A172 (cell line): ENCODE results near the gene ARID2. TPM values are rescaled to one million over a fixed set of nuclear protein-coding genes. Genes with fewer than 3 reads are reported as not detected.

Experiments
- DNase-seq: peaks from one replicate; pipeline ENCODE4 v3.0.0-alpha.2; 2015; ENCODE audit warnings: low spot score
- total RNA-seq: library from RNA; depleted of rRNA; stranded (reverse); fragments of >200 nt; shearing (Covaris generic); gene quantifications from 2 replicates; pipeline ENCODE4 v1.2.3, GENCODE V29; 2014

ARID2 gene
- total RNA-seq, 1 experiment from 2014 or later, result 9.9 TPM

- DNase-seq, result no peak
Observed at GRCh38 chr12:45852508-45852907, 123.0 kb downstream of the ARID2 start.

DNA sequence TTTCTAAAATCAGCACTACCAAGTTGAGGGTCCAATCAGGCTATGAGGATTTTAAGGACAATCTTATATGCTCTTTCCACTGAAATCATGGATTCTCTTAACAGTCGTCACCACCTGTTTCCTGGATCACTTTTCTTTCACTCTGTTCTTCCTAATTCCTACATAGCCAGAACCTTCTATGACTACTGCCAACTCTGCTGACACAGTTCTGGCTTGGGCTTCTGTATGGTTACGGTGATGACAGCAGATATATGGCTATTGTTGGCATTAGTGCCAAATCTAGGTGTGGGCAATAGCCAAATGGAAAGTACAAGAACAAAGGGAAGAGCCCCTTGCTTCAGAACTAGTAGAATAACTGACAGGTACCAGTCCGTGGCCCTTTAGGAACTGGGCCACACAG lies 124.0 kb downstream of the ARID2 start:
- no peak for DNase-seq

DNA sequence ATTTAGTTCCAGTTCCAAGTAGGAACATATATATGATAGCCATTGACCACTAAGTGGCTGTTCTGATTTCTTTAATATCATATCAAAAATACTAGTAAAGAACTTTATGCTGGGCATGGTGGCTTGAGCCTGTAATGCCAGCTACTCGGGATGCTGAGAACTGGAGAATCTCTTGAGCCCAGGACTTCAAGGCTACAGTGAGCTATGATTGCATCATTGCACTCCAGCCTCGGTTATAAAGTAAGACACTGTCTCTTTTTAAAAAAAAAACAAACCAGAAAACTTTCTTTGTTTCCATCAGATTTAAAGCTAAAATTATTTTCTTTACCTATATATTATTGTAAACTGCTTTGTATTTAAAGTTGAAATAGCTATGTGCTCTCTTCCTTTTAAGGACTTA lies 133.8 kb downstream of the ARID2 start:
- no peak for DNase-seq

DNA sequence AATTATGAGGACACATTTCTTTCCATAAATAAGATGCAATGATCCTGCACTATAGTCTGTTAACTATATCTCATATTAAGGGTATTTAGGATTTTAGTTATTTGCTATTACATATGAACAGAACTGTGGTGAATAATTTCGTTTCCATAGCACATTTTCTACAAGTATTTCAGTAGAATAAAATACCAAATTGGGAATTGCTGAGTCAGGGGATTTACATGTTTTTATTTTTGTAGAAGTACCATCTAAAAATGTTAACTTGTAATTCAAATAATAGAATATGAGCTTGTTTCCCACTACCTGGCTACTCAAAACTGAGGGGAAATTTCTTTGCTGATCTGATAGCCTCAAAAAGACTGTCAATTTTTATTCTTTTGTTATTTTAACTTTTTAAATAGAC lies 136.8 kb downstream of the ARID2 start:
- no peak for DNase-seq

DNA sequence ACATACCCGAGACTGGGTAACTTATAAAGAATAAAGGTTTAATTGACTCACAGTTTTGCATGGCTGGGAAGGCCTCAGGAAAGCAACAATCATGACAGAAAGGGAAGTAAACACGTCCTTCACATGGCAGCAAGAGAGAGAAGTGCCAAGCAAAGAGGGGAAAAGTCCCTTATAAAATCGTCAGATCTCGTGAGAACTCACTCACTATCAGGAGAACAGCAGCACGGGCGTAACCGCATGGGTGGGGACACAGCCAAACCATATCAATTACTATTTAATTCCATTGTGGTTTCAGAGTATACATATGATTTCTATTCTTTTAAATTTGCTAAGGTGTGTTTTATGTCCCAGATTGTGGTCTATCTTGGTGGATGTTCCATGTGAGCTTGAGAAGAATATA lies 142.9 kb downstream of the ARID2 start:
- DNase-seq, result no peak

DNA sequence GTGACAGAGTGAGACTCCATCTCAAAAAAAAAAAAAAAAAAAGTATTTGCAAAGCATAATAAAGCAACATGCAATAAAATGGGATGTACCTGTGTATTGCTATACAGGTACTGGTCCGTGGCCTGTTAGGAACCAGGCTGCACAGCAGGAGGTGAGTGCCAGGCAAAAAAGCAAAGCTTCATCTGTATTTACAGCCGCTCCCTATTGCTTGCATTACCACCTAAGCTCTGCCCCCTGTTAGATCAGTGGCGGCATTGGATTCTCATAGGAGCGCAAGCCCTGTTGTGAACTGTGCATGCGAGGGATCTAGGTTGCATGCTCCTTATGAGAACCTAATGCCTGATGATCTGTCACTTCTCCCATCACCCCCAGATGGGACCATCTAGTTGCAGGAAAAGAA lies 147.6 kb downstream of the ARID2 start:
- no peak for DNase-seq

DNA sequence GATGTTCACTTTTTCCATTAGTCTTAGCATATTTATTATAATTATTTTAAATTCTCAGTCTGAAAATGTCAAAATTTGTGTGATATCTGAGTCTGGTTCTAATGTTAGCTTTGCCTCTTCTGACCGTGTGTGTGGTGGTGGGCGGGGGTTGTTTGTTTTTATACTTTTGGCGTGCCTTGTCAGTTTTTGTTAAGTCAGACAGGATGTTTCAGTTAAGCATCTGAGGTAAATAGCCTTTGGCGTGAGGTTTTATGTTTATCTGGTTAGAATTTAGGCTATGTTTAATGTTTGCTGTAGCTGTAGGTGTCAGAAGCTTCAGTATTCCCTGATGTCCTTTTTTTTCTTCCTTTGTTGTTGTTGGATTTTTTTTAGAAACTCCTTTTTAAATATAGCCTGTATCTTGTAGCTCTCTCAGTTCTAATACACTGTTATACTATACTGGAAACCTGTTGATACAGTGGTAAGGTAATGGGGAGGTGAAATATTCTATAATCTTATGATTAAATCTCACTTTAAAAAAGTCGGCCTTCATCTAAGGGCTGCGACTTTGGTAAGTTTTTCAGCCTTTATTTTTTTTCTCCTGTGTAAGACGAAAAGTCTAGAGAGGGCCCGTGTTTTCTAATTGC lies 149.2 kb downstream of the ARID2 start:
- no peak for DNase-seq

GRCh38 chr12:45879363-45879895 lies 149.9 kb downstream of the ARID2 start:
- DNase-seq, result no peak

- DNase-seq, result no peak
Observed at GRCh38 chr12:45880533-45880932, 151.0 kb downstream of the ARID2 start.

DNA sequence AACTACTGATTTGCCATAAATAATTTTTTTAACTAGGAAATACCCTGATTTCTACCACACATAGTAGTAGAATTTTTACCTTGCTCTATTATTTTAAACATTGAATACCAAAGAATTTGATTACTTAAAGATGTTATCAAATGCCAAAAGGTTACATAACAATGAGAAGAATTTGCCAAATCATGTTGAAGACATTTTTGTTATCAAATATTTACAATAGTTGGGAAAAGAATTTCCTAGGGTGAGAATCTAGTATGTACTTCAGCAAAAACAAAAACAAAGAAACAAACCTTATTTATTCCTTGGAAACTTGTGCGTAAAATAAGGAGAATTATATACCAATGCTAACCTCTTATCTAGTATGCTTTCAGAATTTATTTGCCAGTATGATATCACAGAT lies 153.7 kb downstream of the ARID2 start:
- DNase-seq, result no peak

DNA sequence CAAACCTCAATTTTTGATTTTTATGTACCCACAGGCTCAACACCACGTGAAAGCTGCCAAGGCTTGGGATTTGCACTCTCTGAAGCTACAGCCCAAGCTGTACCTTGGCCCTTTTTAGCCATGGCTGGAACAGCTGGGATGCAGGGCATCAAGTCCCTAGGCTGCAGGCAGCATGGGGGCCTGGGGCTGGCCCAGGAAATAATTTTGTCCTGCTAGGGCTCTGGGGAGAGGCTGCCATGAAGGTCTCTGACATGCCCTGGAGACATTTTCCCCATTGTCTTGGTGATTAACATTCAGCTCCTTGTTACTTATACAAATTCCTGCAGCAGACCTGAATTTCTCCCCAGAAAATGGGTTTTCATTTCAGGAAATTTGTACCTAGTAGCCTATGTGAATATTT lies 157.2 kb downstream of the ARID2 start:
- DNase-seq, result no peak

DNA sequence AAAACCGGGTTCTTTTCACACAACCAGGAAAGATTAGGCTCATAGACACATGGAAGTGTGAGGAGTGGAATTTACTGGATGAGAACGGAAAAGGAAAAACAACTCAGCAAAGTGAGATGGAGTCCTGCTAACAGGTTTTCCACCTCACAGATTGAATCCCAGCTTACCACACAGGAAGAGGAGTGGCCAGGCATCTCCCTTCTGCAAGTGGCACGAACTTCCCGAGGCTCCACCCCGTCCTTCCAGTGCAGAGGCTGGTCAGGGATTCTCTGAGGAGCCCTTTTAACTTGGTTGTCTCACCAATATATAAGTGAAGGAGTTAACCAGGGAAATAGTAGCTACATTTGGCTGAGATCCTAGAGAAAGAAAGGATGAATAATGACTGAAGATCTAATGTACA lies 158.0 kb downstream of the ARID2 start:
- no peak for DNase-seq

DNA sequence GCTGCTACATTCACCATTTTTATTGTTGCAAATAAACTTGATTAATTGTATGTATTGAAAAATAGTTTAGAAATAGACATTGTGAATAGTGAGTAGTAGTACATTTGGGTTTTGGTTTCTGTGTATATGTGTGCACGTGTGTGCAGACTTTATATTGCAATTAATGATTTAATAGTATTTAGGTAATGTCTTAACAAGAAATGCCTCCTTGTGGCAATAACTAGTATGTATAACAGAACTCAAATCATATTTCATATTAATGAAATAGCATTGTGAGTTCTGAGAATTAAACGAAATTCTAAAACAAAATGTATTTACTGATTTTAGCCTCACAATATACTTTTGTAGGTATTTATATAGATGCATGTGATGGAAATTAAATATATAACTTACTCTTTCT lies 160.8 kb downstream of the ARID2 start:
- DNase-seq, result no peak

DNA sequence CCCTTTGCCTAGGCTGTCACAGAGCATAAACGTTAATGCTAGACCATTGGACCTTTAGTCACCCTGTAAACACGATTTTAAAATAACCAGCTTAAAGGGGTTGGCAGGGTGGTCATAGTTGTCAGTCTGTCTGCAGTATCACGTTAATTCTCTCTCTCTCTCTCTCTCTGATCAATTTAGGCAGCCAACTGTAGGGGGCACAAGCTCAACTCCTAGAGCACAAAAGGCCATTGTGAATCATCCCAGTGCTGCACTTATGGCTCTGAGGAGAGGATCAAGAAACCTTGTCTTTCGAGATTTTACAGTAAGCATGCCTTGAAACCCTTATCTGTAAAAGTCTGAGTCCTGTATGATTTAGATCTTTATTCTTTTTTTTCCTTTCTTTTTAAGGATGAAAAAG lies 163.7 kb downstream of the ARID2 start:
- DNase-seq, result no peak

- DNase-seq, result no peak
Observed at GRCh38 chr12:45895961-45896360, 166.5 kb downstream of the ARID2 start.

GRCh38 chr12:45898094-45898493 lies 168.6 kb downstream of the ARID2 start:
- no peak for DNase-seq

- DNase-seq, result no peak
Observed at GRCh38 chr12:45907955-45908354, 178.4 kb downstream of the ARID2 start.

GRCh38 chr12:45909041-45909713 lies 179.7 kb downstream of the ARID2 start:
- no peak for DNase-seq

- no peak for DNase-seq
Observed at GRCh38 chr12:45912774-45913173, 183.3 kb downstream of the ARID2 start.

DNA sequence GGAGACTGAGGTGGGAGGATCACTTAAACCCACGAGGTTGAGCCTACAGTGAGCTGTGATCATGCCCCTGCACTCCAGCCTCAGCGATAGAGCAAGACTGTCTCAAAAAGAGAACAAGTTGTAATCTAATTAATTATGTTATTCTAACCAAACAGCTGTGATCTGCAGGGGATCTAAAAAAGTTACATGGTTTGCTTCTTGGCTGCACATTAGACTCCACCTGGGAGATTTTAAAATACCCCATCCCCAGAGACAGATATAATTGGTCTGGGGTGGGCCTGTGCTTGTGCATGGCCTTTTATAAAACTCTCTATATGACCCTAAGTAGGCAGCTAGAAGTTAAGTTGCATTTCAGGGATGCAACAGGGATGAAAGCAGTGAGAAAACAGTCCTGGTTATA lies 184.1 kb downstream of the ARID2 start:
- DNase-seq, result no peak

DNA sequence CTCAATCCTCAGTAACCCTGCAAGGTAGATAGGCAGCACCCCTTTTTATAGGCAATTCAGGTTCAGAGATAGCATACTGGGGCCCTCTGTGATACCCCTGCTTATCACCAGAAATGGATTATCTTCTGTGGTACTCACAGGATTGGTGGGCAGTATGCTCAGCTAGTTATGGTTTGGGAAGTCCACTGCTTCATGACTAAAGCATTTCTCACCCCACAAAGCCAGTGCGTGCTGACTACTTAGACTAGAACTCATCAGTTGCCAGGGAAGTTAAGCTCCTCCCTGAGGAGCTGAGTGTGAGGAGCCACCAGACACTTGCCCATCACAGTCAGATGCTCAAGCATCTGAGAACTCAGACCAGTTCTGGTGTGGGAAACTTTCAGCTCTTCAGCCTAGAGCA lies 184.6 kb downstream of the ARID2 start:
- DNase-seq, result peak; percentile 61

DNA sequence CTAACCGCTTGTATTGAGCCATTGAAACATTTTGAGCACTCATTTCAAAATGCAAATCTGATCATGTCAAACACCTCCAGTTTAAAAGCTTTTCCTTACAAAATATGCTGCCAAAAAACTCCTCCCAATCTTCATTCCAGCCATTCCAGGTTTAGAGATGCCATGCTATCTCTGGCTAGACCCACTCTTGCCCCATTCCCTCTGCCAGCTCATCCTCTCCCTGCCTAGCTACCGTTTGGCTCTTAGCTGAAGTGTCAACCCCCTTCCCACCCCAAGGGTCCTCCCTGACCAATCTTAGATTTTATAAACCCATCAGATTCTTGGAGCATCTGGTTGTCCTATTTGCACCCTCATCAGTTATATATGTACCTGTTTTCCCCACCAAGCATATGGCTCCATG lies 185.9 kb downstream of the ARID2 start:
- no peak for DNase-seq

GRCh38 chr12:45918818-45919217 lies 189.3 kb downstream of the ARID2 start:
- DNase-seq, result no peak

DNA sequence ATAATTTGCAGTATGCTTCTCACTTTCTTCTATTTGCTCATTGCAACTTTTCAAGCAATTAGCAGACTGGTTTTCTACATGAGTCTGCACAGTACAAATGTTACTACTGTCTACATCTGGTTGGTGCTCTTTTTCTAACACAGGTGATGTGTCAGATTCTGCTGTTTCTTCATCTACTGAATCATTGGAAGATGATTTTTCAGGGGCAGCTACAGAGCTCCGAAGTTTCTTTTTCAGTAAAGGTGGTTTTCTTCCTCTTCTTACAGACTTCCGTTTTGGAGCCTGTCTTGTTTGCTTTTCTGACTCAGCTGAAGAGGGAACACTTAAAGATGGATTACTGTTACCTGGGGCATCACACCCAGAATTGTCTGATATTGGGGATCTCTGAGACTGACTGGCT lies 198.8 kb downstream of the ARID2 start:
- DNase-seq, result no peak
